ENCODE results near the gene POLR1G. TPM values are rescaled to one million over a fixed set of nuclear protein-coding genes. Genes with fewer than 3 reads are reported as not detected.

POLR1G gene
- total and polyA plus RNA-seq, 4 donors, result 1.1 to 2.4 (median 1.9) TPM

- TF ChIP-seq EGR1 (IDR thresholded peaks at IDR 0.05; ENCODE audit: low read depth in 2 of 2) (no peak), ATF3 (IDR thresholded peaks at IDR 0.05) (no peak), HNF4A (conservative IDR thresholded peaks at IDR 0.05) (no peak), HNF4G (IDR thresholded peaks at IDR 0.05) (no peak), FOXA1 (IDR thresholded peaks at IDR 0.05) (no peak), FOXA2 (IDR thresholded peaks at IDR 0.05) (no peak), ZBTB33 (IDR thresholded peaks at IDR 0.05) (no peak), JUND (IDR thresholded peaks at IDR 0.05) (no peak), RAD21 (IDR thresholded peaks at IDR 0.05) (no peak), NR2F2 (IDR thresholded peaks at IDR 0.05) (no peak), YY1 (IDR thresholded peaks at IDR 0.05) (no peak), REST (IDR thresholded peaks at IDR 0.05) (no peak), CTCF (IDR thresholded peaks at IDR 0.05; ENCODE audit: low read depth, low read length, missing input control) (no peak), TAF1 (conservative IDR thresholded peaks at IDR 0.05) (no peak), RXRA (IDR thresholded peaks at IDR 0.05) (no peak), GABPA (IDR thresholded peaks at IDR 0.05 in 1 of 2, conservative IDR thresholded peaks at IDR 0.05 in 1 of 2) (no peak)
- H3K4me3 ChIP-seq (ENCODE audit: low read depth in 1 of 3, low read length in 3 of 3), result peak overlapping the region in 1 of 3 donors; percentile 84
- no peak for DNase-seq (ENCODE audit: low spot score)
- no peak overlapping the region for H3K9ac ChIP-seq (ENCODE audit: low read depth in 1 of 2, low read length in 2 of 2)
- H3K27me3 ChIP-seq (ENCODE audit: control insufficient read depth in 4 of 4, insufficient read depth in 4 of 4, low read length in 3 of 4), result no peaks in the 10 kb centered on the region
- H3K27ac ChIP-seq (ENCODE audit: low read depth in 1 of 2, low read length in 2 of 2), result peak overlapping the region; percentile 39 to 62
- 71% methylated on average over 9 of the region's 9 CpGs for WGBS
- no peaks in the 10 kb centered on the region for H3K36me3 ChIP-seq (ENCODE audit: control insufficient read depth in 4 of 4, insufficient read depth in 3 of 4, low read depth in 1 of 4, low read length in 3 of 4)
- peaks cover 4 to 17% (median 9%) of the 10 kb centered on the region in 4 donors for H3K4me1 ChIP-seq (ENCODE audit: control insufficient read depth in 4 of 4, insufficient read depth in 4 of 4, low read length in 3 of 4)
- no peaks in the 10 kb centered on the region for H3K9me3 ChIP-seq (ENCODE audit: control insufficient read depth in 4 of 4, low read length in 3 of 4)
Measured at GRCh38 chr19:45440259-45440638, 33.8 kb downstream of the POLR1G start.
